Activated CD8-positive, alpha-beta memory T cell treated with anti-CD3 and anti-CD28 coated beads, Interleukin-2, amount 10 ng/mL, durations not matched to agents 7 days and 5 days (primary cell): ENCODE results near the gene STAT4. TPM values are rescaled to one million over a fixed set of nuclear protein-coding genes. Genes with fewer than 3 reads are reported as not detected.

Experiments used
- ATAC-seq: fragments of 150-1000 bp; cut with Tn5 transposase; one replicate; pipeline ENCODE4 v1.10.0; 2021; ENCODE audit warnings: moderate library complexity
- CTCF ChIA-PET: fragments of 350-600 bp; sonication (Branson Sonifier 250); formaldehyde crosslinking; loops from one replicate; lab custom pipeline; 2021; ENCODE audit warnings: antibody characterized with exemption; lab: Charles Lee
- DNase-seq: peaks from one replicate; pipeline ENCODE4 v3.0.0-alpha.2; 2020
- H3K27ac Mint-ChIP-seq: one replicate; pipeline ENCODE4 v1.8.0; 2021; ENCODE audit warnings: mild to moderate bottlenecking, mixed read lengths
- H3K27me3 Mint-ChIP-seq: one replicate; pipeline ENCODE4 v1.8.0; 2021; ENCODE audit warnings: mixed read lengths
- H3K36me3 Mint-ChIP-seq: one replicate; pipeline ENCODE4 v1.8.0; 2021; ENCODE audit warnings: mild to moderate bottlenecking, mixed read lengths
- H3K4me1 Mint-ChIP-seq: one replicate; pipeline ENCODE4 v1.8.0; 2021; ENCODE audit warnings: mixed read lengths
- H3K4me3 Mint-ChIP-seq: one replicate; pipeline ENCODE4 v1.8.0; 2021; ENCODE audit warnings: mild to moderate bottlenecking, moderate library complexity, mixed read lengths
- H3K9me3 Mint-ChIP-seq: one replicate; pipeline ENCODE4 v1.8.0; 2022; ENCODE audit warnings: low read depth, mixed read lengths
- total RNA-seq, 2 experiments: library from RNA; stranded (reverse); gene quantifications; one replicate each; pipeline ENCODE4 v1.2.3, GENCODE V29; 2021

The STAT4 gene
- total RNA-seq, 2 experiments from 2014 or later, result 101 to 109 TPM

- DNase-seq, result no peak
- no peaks in the 10 kb centered on the region for H3K27me3 Mint-ChIP-seq
- CTCF ChIA-PET, result interaction anchor here (1.0 to 3.1 kb wide), 3 partner anchors 9 to 71 kb away, joined by 3 to 8 read pairs (median 5); no protein-coding TSS in a partner anchor
- peak; percentile 38 for ATAC-seq
- H3K27ac Mint-ChIP-seq, result peak overlapping the region; percentile 39
- peaks cover 60% of the 10 kb centered on the region for H3K4me1 Mint-ChIP-seq
- H3K9me3 Mint-ChIP-seq, result no peaks in the 10 kb centered on the region
- H3K4me3 Mint-ChIP-seq, result peak overlapping the region; percentile 34
- H3K36me3 Mint-ChIP-seq, result peaks cover 68% of the 10 kb centered on the region
Observed at GRCh38 chr2:191122638-191123294, 28.0 kb downstream of the STAT4 start.

GRCh38 chr2:191117341-191117740 lies 33.5 kb downstream of the STAT4 start:
- CTCF ChIA-PET, result interaction anchor here (4.8 kb wide), 1 partner anchor 9 kb away, joined by 40 read pairs; no protein-coding TSS in a partner anchor
- Mint-ChIP-seq H3K27ac (no peak overlapping the region), H3K27me3 (no peaks in the 10 kb centered on the region), H3K4me1 (peaks cover 61% of the 10 kb centered on the region), H3K36me3 (peaks cover 68% of the 10 kb centered on the region), H3K4me3 (no peak overlapping the region), H3K9me3 (no peaks in the 10 kb centered on the region)
- ATAC-seq, result no peak
- DNase-seq, result no peak

DNA sequence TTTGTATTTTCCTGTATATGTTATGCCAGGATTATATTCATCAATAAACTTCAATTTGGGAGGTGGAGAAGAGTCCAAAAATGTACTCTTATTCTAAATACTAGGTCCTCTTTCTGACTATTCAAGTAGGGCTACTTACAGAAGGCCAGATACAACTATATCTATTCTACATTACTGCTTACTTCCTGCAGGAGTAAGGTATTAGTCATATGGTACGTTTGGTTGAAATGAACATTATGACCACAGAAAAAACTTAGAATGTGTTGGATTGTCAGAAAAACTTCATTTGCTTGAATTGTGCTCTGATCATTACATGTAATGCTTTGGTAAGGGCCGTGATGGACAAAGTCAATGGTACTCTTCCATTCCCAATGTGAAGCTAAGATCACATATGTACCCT lies 35.0 kb downstream of the STAT4 start:
- Mint-ChIP-seq H3K36me3 (peaks cover 63% of the 10 kb centered on the region), H3K27ac (peak overlapping the region; percentile 98), H3K4me3 (peak overlapping the region; percentile 71), H3K9me3 (no peaks in the 10 kb centered on the region), H3K27me3 (no peaks in the 10 kb centered on the region), H3K4me1 (peaks cover 64% of the 10 kb centered on the region)
- CTCF ChIA-PET, result interaction anchor here (1.0 to 4.8 kb wide), 10 partner anchors 11 to 102 kb away, joined by 3 to 40 read pairs (median 10); partner anchors contain the start of genes STAT1 and STAT4
- DNase-seq (no peak), ATAC-seq (peak; percentile 63)

DNA sequence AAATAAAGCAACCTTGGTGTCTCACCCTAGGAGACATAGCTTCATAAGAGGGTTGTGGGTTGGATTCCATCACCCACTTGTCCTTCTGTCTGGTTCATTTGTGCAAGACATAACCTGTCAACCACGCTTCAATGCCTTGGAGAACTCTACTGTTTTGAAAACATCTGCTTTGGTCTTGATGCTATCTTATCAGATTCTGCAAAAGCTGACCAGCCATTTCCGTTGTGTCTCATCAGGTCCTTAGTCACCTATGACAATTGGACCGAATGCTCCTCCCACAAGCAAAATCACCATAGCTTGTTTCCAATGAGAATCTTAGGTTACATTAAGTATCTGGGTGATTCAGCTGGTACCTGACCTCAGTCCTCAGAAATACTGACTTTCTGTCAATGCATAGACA lies 35.4 kb downstream of the STAT4 start:
- peak; percentile 79 for ATAC-seq
- Mint-ChIP-seq H3K27ac (peak overlapping the region; percentile 98), H3K36me3 (peaks cover 61% of the 10 kb centered on the region), H3K27me3 (no peaks in the 10 kb centered on the region), H3K4me1 (peaks cover 66% of the 10 kb centered on the region), H3K4me3 (peak overlapping the region; percentile 71), H3K9me3 (no peaks in the 10 kb centered on the region)
- peak; percentile 86 for DNase-seq
- CTCF ChIA-PET, result interaction anchor here (1.0 to 4.8 kb wide), 10 partner anchors 11 to 101 kb away, joined by 3 to 40 read pairs (median 10); partner anchors contain the start of genes STAT1 and STAT4

GRCh38 chr2:191114403-191114886 lies 36.3 kb downstream of the STAT4 start:
- DNase-seq, result peak; percentile 72
- Mint-ChIP-seq H3K4me3 (peak overlapping the region; percentile 71), H3K36me3 (peaks cover 57% of the 10 kb centered on the region), H3K27me3 (no peaks in the 10 kb centered on the region), H3K4me1 (peaks cover 72% of the 10 kb centered on the region), H3K27ac (peak overlapping the region; percentile 98), H3K9me3 (no peaks in the 10 kb centered on the region)
- ATAC-seq, result peak; percentile 43
- CTCF ChIA-PET, result interaction anchor here (1.1 to 4.8 kb wide), 10 partner anchors 12 to 100 kb away, joined by 3 to 40 read pairs (median 7); partner anchors contain the start of genes STAT1 and STAT4

DNA sequence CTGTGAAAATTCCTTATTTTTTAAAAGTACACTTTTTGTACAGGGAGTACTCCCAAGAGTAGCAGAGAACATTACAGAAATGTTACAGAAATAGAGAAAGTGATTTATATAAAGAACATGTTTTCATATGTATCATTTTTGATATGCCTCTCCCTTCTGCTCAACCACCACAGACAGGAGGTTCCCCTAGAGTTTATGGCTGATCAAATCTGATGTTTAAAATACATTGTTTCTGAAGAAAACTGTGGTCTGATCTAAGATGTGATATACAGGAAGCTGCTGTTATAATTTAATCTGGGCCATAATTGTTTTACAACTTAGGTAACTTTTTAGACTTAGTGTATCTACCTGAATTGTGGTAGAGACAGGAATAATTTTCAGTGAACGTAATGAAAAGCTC lies 37.0 kb downstream of the STAT4 start:
- no peak for DNase-seq
- Mint-ChIP-seq H3K27me3 (no peaks in the 10 kb centered on the region), H3K36me3 (peaks cover 50% of the 10 kb centered on the region), H3K4me1 (peaks cover 79% of the 10 kb centered on the region), H3K9me3 (no peaks in the 10 kb centered on the region), H3K27ac (peak overlapping the region; percentile 98), H3K4me3 (peak overlapping the region; percentile 8)
- ATAC-seq, result no peak
- CTCF ChIA-PET, result interaction anchor here (1.1 to 4.8 kb wide), 7 partner anchors 13 to 63 kb away, joined by 3 to 40 read pairs (median 4); no protein-coding TSS in a partner anchor

DNA sequence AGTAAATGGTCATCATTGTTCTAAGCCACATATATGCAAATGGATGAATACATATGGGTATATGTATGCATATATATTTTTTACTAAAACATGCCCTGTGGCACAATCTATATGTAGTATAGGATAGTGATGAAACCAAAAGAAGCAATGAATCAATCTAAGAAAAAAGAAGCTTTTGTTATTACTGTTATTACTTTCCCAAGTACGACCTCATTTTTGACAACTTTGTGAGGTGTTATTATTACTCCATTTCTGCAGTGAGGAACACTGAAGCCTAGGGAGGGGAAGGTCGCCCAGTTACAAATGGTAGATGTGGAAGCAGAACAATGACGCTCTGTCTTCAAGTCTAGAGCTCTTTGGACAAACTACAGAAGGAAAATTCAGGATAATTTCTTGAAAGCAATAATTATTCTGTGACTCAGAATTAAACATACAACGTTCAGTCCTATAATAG lies 38.3 kb downstream of the STAT4 start:
- H3K4me3 Mint-ChIP-seq, result no peak overlapping the region
- H3K27me3 Mint-ChIP-seq, result no peaks in the 10 kb centered on the region
- ATAC-seq (no peak), DNase-seq (no peak)
- H3K27ac Mint-ChIP-seq, result no peak overlapping the region
- peaks cover 51% of the 10 kb centered on the region for H3K36me3 Mint-ChIP-seq
- H3K9me3 Mint-ChIP-seq, result no peaks in the 10 kb centered on the region
- CTCF ChIA-PET, result interaction anchor here (1.4 to 1.6 kb wide), 2 partner anchors 60 to 61 kb away, joined by 3 read pairs; no protein-coding TSS in a partner anchor
- peaks cover 84% of the 10 kb centered on the region for H3K4me1 Mint-ChIP-seq

GRCh38 chr2:191109888-191110287 lies 40.9 kb downstream of the STAT4 start:
- H3K27ac Mint-ChIP-seq, result no peak overlapping the region

GRCh38 chr2:191108331-191108730 lies 42.5 kb downstream of the STAT4 start:
- Mint-ChIP-seq H3K4me3 (no peak overlapping the region), H3K27ac (peak overlapping the region; percentile 44), H3K27me3 (no peaks in the 10 kb centered on the region), H3K4me1 (peaks cover 54% of the 10 kb centered on the region), H3K9me3 (no peaks in the 10 kb centered on the region), H3K36me3 (peaks cover 51% of the 10 kb centered on the region)
- ATAC-seq, result no peak
- CTCF ChIA-PET, result interaction anchor here (0.9 kb wide), 1 partner anchor 47 kb away, joined by 3 read pairs; no protein-coding TSS in a partner anchor
- no peak for DNase-seq

More at GRCh38 chr2:191109888-191110287, 40.9 kb downstream of the STAT4 start:
- H3K27me3 Mint-ChIP-seq, result no peaks in the 10 kb centered on the region
- H3K4me3 Mint-ChIP-seq, result no peak overlapping the region
- H3K36me3 Mint-ChIP-seq, result peaks cover 58% of the 10 kb centered on the region
- CTCF ChIA-PET, result interaction anchor here (1.0 to 1.9 kb wide), 3 partner anchors 16 to 58 kb away, joined by 4 to 6 read pairs (median 5); no protein-coding TSS in a partner anchor
- peaks cover 67% of the 10 kb centered on the region for H3K4me1 Mint-ChIP-seq
- no peaks in the 10 kb centered on the region for H3K9me3 Mint-ChIP-seq
- DNase-seq, result no peak
- no peak for ATAC-seq

DNA sequence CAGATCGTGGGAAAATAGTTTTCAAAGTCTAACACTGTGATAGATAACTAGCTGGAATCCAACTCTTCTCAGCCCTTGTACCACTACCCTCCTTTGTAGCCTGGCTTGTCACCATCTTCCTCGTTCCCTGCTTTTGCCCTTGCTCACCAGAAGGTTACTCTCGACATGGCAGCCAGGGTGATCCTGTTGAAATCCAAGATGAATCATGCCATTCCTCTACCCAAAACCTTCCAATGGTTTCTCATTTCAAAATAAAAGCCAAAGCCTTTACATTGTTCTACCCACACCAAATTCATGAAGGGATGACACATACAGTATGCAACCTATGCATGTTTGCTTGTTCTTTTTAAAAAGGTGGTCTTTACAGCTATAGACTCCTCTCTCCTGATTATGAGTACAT lies 45.7 kb downstream of the STAT4 start:
- no peak overlapping the region for H3K4me3 Mint-ChIP-seq
- no peaks in the 10 kb centered on the region for H3K27me3 Mint-ChIP-seq
- CTCF ChIA-PET, result no interaction called here
- no peaks in the 10 kb centered on the region for H3K9me3 Mint-ChIP-seq
- H3K27ac Mint-ChIP-seq, result no peak overlapping the region
- H3K36me3 Mint-ChIP-seq, result peaks cover 53% of the 10 kb centered on the region
- H3K4me1 Mint-ChIP-seq, result peaks cover 40% of the 10 kb centered on the region
- DNase-seq (no peak), ATAC-seq (no peak)

DNA sequence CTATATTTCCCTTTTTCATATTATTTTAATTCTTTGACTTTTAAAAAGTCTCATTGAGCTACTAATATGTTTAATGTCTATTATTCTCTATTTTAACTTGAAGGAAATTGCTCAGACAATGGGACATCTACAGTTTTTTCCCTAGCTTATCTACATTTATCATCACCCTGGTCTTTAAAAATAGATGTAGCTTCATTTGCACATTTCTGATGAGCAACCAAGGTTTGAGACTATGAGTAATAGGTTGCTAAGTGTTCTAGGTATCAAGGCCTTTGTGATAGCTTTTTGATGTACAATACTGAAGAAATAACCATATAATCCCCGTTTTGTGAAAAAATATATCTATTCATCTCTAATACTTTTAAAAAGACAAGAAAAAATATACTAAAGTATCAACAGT lies 47.0 kb downstream of the STAT4 start:
- CTCF ChIA-PET, result interaction anchor here (1.0 to 1.1 kb wide), 2 partner anchors 23 to 53 kb away, joined by 3 read pairs; no protein-coding TSS in a partner anchor
- Mint-ChIP-seq H3K36me3 (peaks cover 59% of the 10 kb centered on the region), H3K4me1 (peaks cover 27% of the 10 kb centered on the region), H3K27me3 (no peaks in the 10 kb centered on the region), H3K27ac (no peak overlapping the region), H3K4me3 (no peak overlapping the region), H3K9me3 (peaks cover 2% of the 10 kb centered on the region)
- DNase-seq (no peak), ATAC-seq (no peak)

GRCh38 chr2:191100216-191100615 lies 50.6 kb downstream of the STAT4 start:
- Mint-ChIP-seq H3K4me3 (no peak overlapping the region), H3K27ac (no peak overlapping the region), H3K9me3 (peaks cover 8% of the 10 kb centered on the region), H3K4me1 (peaks cover 18% of the 10 kb centered on the region), H3K27me3 (no peaks in the 10 kb centered on the region), H3K36me3 (peaks cover 58% of the 10 kb centered on the region)
- CTCF ChIA-PET, result interaction anchor here (0.7 to 1.3 kb wide), 2 partner anchors 12 to 55 kb away, joined by 3 to 4 read pairs; no protein-coding TSS in a partner anchor
- ATAC-seq (no peak), DNase-seq (no peak)

DNA sequence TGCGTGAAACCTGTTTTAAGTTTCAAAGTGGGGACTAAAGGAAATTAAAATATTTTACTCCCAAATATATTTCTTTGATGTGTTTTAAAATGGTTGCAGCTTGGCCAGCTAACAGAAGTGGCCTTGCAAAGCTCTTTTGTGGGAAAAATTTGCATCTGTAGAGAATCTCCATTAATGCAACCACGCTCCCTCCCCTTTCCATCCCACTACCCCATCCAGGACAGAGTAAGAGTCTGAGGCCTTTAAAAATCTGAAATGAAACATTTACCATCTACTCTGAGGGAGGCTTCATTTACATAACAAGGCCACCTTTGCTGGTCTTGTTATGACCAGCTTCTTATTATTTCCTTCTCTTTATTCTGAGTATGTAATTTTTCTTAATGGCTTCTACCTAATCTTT lies 63.5 kb downstream of the STAT4 start:
- no peak overlapping the region for H3K4me3 Mint-ChIP-seq
- no peaks in the 10 kb centered on the region for H3K27me3 Mint-ChIP-seq
- CTCF ChIA-PET, result interaction anchor here (1.0 to 1.8 kb wide), 2 partner anchors 13 to 68 kb away, joined by 3 to 4 read pairs; no protein-coding TSS in a partner anchor
- H3K4me1 Mint-ChIP-seq, result peaks cover 18% of the 10 kb centered on the region
- no peak overlapping the region for H3K27ac Mint-ChIP-seq
- ATAC-seq (no peak), DNase-seq (no peak)
- peaks cover 10% of the 10 kb centered on the region for H3K9me3 Mint-ChIP-seq
- peaks cover 64% of the 10 kb centered on the region for H3K36me3 Mint-ChIP-seq
